HFF-Myc (cell line): Measurements from ENCODE around the gene ANKRD1.
A peak's percentile ranks its signal among the peaks of the same experiment; 100 is the strongest.

Source experiments
- DNase-seq: peaks from one replicate; pipeline ENCODE4 v3.0.0-alpha.2; 2011; ENCODE audit warnings: low read depth; ENCODE audit errors: extremely low read depth
- H3K4me3 ChIP-seq: replicated peaks from 2 replicates; pipeline ENCODE4 v1.5.1; 2011; ENCODE audit warnings: low read depth, mild to moderate bottlenecking, control low read depth, low read length
- CTCF ChIP-seq: IDR thresholded peaks from 2 replicates; pipeline ENCODE4 v1.5.1; 2012; ENCODE audit warnings: mild to moderate bottlenecking, low read depth, low read length, control low read depth; ENCODE audit errors: missing control alignments

Gene ANKRD1

DNA sequence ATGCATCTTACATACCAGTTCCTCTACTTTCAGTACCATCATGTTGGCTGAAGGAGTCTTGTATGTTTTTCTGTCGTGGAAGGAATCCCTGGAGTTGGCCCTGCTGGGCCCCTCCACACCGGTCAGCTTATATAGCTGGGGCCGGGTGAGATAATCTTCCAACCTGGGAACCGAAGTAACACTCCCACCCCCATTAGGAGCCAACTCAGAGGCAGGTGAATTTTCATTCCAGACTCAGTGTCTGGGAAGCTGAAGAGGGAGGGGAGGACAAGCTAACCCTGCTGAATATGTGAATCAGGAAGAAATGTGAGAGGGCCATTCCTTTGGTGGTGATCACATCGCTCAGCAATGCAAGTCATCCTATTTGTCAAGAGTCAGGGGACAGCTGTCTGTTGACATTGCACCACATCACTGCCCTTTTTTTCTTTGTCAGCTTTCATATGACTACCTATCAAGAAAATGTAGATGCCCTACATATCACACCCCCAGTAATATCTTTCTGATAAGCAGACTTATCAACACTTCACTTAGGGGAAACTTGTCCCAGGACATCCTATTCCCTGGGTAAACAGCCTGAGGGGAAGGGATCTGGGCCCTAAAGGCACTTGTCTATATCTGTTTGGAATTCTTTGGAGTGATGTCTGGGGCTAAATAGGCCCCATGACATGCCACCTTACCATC is at the start of gene ANKRD1:
TSS of gene ANKRD1 (minus strand) at position 102 of the 681 bp plus-strand sequence. CDS start at position 42, 60 bp downstream.
- TF ChIP-seq CTCF: no peak
- DNase-seq: peak; percentile 30

GRCh38 chr10:90969947-90970673 is 49.2 kb upstream of the ANKRD1 start:
- no peak for DNase-seq
- peak; percentile 19 for TF ChIP-seq CTCF
- H3K4me3 ChIP-seq: no peak overlapping the region

More for the DNA sequence above, at the start of gene ANKRD1:
- H3K4me3 ChIP-seq: no peak within 1 kb of the TSS

- H3K4me3 ChIP-seq: no peak overlapping the region
- no peak for DNase-seq
- no peak for TF ChIP-seq CTCF
Measured at GRCh38 chr10:90969121-90969534, 48.2 kb upstream of the ANKRD1 start.

DNA sequence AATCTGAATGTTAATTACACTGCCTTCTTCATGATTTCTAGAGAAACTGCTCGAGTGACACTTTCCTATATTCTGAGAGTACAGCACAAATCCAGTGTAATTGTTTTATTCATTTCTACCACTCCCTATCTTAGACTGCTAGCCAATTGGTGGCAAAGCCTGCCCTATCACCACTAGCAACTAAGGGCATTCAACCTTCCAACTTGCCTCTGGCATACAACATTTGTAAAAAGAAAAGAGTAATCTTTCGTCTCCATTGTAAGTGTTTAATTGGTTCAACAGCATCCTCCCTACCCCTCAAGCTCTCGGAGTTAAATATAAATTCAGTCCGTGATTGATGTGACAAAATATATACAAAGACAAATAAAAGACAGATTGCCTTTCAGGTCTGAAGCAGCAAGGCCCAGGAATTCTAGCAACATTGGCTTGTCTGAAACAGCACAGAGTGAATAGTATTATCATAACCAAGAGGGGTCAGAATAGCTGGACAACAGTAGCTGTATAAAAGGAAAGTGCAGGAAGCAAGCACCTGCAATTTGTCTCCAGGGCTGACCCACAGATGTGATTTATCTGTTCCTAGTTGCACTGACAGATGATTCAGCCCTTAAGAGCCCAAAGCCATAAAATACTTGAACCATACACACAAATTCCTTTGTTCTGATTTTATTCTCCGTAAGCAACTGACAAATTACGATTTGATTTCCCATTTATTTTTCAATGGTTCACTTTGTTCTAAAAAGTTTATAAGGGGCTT is 47.6 kb upstream of the ANKRD1 start:
- H3K4me3 ChIP-seq: no peak overlapping the region
- no peak for TF ChIP-seq CTCF
- DNase-seq: peak; percentile 85

- no peak for TF ChIP-seq CTCF
- H3K4me3 ChIP-seq: no peak overlapping the region
- no peak for DNase-seq
Measured at GRCh38 chr10:90967865-90968264, 47.0 kb upstream of the ANKRD1 start.

- TF ChIP-seq CTCF: no peak
- no peak overlapping the region for H3K4me3 ChIP-seq
- no peak for DNase-seq
Measured at GRCh38 chr10:90966146-90966545, 45.3 kb upstream of the ANKRD1 start.
